ENCODE results near the gene KLHL29.

GRCh38 chr2:23410596-23410995 is 25.6 kb downstream of the KLHL29 start:
- TF ChIP-seq, protein P1, sequence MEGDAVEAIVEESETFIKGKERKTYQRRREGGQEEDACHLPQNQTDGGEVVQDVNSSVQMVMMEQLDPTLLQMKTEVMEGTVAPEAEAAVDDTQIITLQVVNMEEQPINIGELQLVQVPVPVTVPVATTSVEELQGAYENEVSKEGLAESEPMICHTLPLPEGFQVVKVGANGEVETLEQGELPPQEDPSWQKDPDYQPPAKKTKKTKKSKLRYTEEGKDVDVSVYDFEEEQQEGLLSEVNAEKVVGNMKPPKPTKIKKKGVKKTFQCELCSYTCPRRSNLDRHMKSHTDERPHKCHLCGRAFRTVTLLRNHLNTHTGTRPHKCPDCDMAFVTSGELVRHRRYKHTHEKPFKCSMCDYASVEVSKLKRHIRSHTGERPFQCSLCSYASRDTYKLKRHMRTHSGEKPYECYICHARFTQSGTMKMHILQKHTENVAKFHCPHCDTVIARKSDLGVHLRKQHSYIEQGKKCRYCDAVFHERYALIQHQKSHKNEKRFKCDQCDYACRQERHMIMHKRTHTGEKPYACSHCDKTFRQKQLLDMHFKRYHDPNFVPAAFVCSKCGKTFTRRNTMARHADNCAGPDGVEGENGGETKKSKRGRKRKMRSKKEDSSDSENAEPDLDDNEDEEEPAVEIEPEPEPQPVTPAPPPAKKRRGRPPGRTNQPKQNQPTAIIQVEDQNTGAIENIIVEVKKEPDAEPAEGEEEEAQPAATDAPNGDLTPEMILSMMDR (IDR thresholded peaks at IDR 0.05; ENCODE audit: insufficient read depth, low read depth, low read length), result no peak
- TF ChIP-seq EZH2 (IDR thresholded peaks at IDR 0.05; ENCODE audit: insufficient read depth, low read length), result no peak
